HG02798 (cell line): ENCODE results near the gene VWA3B.
"Not testable (repeated sequence)": the region's sequence is repeated elsewhere in the genome, so short reads cannot be mapped to it uniquely, and the experiment has no call there.

ENCODE experiments used
- ATAC-seq: cut with Tn5 transposase; IDR thresholded peaks from one replicate; pipeline ENCODE4 v1.9.1; 2021; ENCODE audit warnings: mild to moderate bottlenecking; ENCODE audit not compliant: unreplicated experiment, poor library complexity

Gene VWA3B

GRCh38 chr2:98282109-98282508 lies 195.1 kb downstream of the VWA3B start:
- no peak for ATAC-seq

- ATAC-seq = no peak
These were observed 206.1 kb downstream of the VWA3B start for GRCh38 chr2:98293030-98293429.

GRCh38 chr2:98293931-98294687 lies 207.1 kb downstream of the VWA3B start:
- no peak for ATAC-seq

- ATAC-seq = no peak
These were observed 207.7 kb downstream of the VWA3B start for GRCh38 chr2:98294711-98295110.

GRCh38 chr2:98295275-98295674 lies 208.3 kb downstream of the VWA3B start:
- ATAC-seq = no peak

GRCh38 chr2:98295721-98296414 lies 208.9 kb downstream of the VWA3B start:
- no peak for ATAC-seq

GRCh38 chr2:98296440-98296839 lies 209.5 kb downstream of the VWA3B start:
- ATAC-seq = no peak

GRCh38 chr2:98297817-98298682 lies 211.1 kb downstream of the VWA3B start:
- no peak for ATAC-seq

- no peak for ATAC-seq
These were observed 211.8 kb downstream of the VWA3B start for GRCh38 chr2:98298683-98299164.

GRCh38 chr2:98299211-98299905 lies 212.4 kb downstream of the VWA3B start:
- ATAC-seq = no peak

GRCh38 chr2:98300141-98300874 lies 213.3 kb downstream of the VWA3B start:
- no peak for ATAC-seq

- no peak for ATAC-seq
These were observed 214.5 kb downstream of the VWA3B start for GRCh38 chr2:98301469-98301868.

GRCh38 chr2:98307131-98307696 lies 220.2 kb downstream of the VWA3B start:
- not testable (repeated sequence) for ATAC-seq

- ATAC-seq = no peak
These were observed 221.1 kb downstream of the VWA3B start for GRCh38 chr2:98308068-98308467.

GRCh38 chr2:98308532-98308931 lies 221.6 kb downstream of the VWA3B start:
- ATAC-seq = no peak

- ATAC-seq = no peak
These were observed 222.6 kb downstream of the VWA3B start for GRCh38 chr2:98309580-98309979.

GRCh38 chr2:98310010-98310409 lies 223.0 kb downstream of the VWA3B start:
- no peak for ATAC-seq

GRCh38 chr2:98311090-98311489 lies 224.1 kb downstream of the VWA3B start:
- no peak for ATAC-seq
